Central memory CD4-positive, alpha-beta T cell (primary cell): ENCODE measurements around the gene ACE.
"Not testable (repeated sequence)": the region's sequence is repeated elsewhere in the genome, so short reads cannot be mapped to it uniquely, and the experiment has no call there.

Experiments used
- DNase-seq: peaks from one replicate; pipeline ENCODE4 v3.0.0; 2022

The ACE gene

DNA sequence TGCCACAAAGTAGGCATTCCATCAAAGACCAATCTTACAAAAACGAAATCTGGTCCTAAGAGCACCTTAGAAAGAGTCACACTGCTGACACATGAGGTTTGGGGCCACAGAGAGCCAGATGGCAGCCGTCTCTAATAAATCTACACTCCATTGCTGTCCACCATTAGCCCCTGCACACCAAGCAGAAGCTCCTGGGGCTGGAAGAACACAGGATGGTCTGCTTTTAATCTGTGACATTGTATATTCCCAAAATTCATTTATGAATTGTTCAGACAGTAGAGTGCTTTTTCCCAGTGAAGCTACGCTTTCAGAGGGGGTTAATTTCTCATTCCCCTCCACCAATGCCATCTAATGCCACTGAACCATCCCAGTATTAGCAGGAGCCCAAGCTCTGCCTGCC is 32.4 kb upstream of the ACE start:
- no peak for DNase-seq

DNA sequence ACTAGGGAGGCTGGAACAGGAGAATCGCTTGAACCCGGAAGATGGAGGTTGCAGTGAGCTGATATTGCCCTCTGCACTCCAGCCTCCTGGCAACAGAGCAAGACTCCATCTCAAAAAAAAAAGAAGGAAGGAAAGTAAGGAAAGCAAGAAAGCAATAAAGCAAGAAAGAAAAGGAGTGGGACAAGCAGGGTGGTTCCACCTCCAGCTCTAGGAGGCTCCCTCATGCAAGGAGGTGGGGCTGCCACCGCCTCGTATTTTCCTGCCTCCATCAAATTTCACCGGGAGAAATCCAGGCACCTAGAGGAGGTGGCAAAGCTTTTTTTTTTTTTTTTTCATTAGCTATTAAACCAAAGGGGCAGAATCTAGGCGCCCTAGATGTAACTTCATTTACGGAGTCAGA is 31.8 kb upstream of the ACE start:
- no peak for DNase-seq

DNA sequence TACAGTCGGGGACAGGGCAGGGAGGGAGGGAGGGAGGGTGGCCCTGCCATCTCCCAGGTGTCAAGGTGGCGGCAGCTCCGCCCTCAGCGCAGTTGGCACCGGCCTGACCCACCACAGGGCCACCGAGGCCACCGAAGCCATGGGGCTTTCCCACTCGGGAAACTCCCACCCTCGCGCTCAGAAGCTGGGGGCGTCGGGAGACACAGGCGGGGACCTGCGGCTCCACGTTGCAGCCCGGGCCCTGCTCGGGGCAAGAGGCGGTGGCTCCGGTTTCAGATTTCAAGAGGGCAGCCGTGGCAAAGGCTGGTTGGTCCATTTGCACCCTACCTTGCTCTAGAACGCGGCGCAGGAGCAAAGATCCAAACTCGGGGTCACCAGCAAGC is 31.3 kb upstream of the ACE start:
- DNase-seq = peak; percentile 75

DNA sequence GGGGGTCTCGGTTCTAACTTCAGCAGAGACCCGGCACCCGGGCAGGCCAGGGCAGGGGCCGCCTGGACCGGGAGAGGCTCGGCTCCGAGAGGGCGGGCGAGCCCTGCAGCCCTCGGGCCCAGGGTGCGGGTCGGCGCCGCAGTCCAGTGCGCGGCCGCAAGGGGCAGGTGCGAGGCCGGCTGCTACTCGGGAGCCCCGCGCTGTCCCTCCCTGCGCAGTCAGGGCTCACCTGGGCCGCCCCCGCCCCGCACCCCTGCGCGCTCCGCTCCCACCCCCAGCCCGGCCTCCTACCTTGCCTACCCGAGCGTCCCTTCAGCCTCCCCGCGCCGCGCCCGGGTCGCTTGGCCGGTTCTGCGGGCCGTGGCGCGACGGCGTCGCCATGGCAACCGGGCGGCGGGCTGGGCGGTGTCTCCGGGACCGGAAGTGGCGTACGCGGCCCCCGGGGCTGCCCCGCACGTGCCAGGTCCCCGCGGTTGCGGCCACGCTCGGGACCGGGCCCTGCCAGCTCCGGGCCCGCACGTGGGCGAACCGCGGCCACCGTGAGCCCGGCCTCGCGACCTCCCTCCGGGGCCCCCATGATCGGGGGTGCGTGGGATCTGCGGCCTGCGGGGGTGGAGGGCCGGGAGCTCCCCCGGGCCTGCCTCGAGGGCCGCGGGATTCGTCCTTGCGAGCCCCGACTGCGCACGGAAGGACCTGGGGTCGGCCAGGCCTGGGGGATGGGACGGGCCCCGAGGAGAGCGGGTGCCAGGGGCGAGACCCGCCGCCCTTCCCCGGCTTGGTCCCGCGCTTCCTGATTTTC is 30.7 kb upstream of the ACE start, which contains the start of gene CYB561:
Gene CYB561, minus strand, starts transcription at position 353 of the 799 bp plus-strand sequence. CDS start 8,759 bp downstream, outside the sequence.
- peak; percentile 72 for DNase-seq

DNA sequence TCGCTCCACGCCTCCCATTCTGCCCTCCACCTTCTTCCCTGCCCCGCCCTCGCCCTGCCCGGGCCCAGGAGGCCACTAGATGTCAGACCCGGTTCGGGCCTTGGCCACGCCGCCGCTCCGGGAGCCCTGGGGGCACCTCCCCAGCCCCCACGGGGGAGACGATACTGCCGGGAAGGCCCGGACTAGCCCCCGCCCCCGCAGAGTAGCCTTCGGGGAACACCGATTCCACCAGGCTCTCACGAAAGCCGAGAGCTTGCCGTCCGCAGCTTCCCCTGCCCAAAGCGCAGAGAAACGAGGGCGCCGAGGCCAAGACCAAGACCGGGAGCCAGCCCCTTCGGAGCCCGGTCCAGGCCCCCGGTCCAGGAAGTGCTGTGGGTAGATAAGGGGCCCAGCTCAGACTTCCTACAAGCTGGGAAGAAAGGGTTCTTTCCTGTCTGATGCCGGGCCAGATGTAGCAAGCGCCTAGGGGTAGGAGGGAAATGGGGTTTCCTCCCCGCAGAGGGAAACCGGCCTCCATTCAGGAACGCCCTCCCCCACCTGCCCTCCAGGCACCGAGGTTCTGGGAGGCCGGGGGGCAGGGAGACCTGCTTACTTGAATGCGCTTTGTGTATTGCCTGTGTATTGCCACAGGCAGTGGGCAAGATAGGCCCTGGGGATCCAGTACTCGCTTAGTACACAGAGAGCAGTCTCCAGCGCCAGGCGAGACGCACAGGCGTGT is 29.9 kb upstream of the ACE start:
- DNase-seq = peak; percentile 56

DNA sequence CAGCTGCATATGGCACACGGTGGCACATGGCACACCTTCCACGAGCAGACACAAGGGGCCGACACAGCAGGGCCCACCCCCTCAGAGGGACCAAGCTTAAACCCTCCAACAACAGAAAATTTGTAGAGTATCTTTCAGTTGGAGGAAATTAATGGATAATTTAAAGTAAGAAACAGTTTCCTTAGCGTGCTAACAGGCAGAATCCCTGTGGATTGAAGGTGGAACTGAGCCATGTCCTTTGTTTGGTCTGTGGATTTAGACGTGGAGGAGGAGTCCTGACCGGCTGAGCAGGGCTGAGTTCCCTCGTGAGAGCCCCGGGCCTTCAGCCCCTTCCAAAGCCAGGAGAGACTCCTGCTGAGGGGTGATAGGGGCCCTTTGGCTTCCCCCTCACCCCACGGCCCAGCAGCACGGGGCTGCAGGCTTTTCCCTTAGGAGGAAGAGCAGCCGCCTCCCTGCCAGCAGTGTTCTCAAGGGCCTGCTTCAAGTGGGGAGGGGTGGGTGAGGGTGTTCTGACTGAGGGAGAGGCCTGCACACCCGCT is 29.3 kb upstream of the ACE start:
- no peak for DNase-seq

DNA sequence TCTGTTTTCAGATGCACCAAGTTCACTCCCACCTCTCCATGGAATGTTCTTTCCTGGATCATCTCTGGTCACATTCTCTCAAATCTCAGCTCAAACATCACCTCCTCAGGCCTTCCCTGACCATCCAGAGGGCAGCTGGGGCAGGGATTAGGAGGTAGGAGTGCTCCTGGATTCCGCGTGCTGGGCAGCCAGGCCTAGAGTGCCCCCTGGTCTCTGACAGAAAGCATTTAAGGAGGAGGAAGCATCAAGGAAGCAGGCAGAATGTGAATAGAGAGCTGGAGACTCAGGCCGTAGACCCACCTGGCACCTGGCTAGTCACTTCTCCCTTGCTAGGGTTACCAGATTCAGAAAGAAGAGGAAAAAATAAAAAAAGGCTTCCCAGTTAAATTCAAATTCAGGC is 28.2 kb upstream of the ACE start:
- no peak for DNase-seq

DNA sequence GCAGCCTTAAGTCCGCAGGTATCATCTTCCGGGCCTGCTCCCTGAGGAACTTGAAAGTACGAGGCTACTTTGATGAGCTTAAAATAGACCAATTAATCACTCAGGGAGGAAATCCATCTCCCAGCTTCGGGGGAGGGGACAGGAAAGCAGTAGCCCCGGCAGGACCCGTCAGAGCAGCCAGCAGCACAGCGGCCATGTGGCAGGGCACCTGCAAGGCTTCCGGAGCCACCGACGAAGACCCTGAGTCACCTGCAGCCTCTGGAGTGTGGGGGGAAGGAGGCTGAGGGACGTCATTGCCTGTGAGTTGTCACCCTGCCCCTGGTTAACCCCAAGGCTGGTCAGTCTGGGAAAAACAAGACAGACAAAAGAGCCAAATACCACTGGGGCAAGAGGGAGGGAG is 26.3 kb upstream of the ACE start:
- DNase-seq = no peak

DNA sequence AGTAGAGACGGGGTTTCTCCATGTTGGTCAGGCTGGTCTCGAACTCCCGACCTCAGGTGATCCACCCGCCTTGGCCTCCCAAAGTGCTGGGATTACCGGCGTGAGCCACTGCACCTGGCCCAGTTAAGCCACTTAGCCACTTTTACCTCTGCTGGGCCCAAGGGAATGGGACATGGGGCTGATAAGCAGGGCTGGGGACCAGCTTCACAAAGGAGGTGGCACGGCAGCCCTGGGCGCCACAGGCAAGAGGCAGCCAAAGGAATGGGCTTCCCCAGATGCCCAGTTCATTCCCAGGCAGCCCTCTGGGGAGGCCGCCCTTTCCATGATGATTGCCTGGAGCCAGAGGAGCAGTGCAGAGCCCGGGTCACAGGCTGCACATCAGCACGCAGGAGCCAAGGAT is 25.7 kb upstream of the ACE start:
- no peak for DNase-seq

DNA sequence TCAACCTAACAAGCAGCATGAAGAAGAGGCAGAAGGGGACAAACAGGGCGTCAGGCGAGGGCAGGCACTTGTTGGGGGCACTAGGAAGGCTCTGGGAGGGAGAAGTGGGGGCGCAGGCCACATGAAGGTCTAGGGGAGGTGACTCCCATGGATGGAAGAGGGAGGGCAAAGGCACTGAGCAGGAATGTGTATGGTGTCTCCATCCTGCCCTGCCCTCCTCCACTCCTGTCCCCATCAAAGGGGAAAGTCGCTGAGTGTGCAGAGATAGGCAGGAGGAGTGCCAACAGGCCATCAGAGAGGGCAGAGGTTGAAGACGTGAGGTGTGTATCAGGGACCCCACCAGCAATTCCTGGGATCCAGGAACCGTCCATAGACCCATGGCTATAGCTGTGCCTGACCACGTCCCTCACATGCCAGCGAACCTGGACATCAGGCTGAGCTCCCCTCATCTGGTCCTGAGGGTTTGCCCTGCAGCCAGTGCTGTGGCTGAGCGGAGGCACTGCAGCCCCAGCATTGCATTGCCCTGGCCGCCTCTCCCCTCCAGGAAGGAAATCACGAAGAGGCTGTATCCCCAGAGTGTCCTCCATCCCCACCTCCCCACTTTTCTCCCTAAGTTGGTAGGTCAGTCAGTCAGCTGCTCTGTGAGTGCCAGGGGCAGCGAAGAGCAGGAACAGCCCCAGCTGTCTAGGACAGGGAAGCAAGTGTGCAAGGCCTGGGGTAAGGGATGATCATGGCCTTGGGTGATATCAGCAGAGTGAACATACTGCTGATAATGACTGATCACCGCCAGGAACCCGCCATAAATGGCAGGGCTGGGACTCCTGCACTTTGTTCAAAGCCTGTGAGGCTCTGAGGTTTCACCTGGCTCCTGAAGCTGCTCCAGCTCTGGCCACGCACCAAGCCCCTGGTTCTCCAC is 24.6 kb upstream of the ACE start:
- no peak for DNase-seq

DNA sequence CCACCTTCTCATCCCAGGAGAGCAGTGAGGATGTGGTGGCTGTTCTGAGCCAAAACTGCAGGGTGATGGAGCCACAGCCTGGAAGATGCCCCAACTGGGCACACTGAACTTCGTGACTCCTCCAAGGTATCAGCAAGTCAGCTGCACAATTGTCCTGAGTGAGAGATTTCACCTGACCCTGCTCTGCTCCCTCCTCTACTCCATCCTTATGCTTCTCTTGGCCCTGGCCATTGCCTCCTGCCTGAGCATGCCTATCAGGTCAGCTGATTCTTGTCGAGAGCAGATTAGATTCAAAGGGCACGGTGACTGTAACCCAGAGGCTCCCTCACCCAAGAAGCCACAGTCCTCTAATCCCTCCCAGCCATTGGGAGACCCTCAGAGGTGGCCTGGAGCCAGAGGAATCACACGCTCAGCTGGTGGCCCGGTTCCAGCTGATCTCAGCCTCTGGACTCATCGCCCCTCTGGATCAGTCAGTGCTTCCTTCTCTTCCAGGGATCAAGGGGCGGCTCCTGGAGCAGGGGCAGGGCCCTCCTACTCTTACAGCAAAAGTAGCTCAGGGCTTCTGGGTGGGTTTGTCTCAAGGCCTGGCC is 23.8 kb upstream of the ACE start:
- DNase-seq = no peak

DNA sequence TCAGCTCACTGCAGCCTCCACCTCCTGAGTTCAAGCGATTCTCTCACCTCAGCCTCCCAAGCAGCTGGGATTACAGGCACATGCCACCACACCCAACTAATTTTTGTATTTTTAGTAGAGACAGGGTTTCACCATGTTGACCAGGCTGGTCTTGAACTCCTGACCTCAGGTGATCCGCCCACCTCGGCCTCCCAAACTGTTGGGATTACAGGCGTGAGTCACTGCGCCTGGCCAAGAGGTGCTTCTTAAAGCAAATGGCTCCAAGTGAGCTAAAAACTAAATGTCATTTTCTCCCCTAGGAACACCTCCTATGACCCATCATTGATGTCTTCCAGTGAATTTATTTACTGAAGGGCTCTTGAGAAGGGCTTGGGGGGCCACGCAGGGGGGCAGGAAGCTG is 22.5 kb upstream of the ACE start:
- not testable (repeated sequence) for DNase-seq

DNA sequence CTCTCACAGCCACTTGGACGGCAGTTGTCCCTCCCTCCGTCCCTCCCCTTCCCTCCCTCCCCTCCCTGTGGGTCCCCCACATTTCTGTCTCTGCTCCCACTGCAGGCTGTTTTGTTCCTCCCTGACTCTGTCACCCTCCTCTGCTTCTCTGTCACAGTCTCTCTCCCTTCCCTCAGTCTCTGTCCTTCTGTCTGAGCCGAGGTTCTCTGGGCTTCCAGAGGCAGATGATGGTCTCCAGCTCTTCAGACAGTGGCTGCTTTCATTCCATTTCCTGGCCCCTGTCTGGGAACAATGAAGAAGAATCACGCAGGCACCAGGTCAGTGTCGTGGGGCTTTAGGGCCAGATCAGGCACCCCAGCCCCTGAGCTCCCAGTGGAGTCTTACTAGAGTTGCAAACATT is 21.9 kb upstream of the ACE start:
- DNase-seq = no peak

DNA sequence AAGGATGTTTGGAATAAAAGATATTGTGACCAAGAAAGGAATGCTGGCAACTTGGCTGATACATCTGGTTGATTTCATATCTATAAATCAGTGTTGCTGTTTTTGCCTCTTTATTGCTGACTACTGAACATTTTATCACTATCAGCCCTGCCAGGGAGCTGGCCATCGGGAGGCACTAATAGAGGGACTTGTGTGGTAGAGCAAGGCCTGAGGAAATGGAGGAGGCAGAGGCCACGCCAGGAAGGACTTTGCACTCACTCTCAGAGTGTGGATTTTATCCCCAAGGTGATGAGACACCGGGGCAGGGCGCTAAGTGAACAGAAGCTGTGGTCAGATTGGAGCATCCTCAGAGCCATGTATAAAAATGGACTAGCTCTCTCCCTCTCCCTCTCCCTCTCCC is 21.4 kb upstream of the ACE start:
- DNase-seq = no peak

DNA sequence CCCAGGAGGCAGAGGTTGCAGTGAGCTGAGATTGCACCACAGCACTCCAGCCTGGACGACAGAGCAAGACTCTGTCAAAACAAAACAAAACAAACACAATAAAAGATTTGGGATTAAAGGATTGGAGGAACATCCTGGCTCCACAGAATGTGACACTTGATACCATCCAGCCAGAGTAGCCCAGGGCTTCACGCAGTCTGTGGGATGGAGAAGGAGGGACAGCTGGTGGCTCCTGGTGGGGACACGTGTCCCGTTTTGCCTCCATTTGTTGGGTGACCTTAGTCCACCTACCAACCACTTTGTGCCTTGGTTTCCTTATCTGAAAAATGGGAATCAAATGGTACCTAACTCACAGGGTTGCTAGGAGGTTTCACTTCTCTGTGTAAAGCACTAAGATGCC is 18.4 kb upstream of the ACE start:
- no peak for DNase-seq

DNA sequence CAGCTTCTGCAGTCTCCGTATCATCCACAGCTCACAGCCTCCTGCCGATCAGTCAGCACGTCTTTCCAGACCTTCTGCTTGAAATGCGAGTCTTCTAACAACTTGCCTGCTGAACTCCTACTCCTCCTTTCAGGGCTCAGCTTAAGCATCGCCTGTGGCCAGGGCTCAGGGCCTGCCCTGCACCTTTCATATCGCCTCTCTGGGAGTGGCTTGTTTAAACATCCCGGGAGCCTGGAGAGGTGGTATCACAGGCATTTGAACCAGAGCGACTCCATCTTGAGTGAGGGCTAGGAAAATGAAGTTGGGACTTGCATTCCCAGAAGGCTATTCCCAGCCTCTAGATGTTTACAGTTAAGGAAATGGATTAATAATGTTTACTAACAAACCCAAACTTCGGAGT is 16.8 kb upstream of the ACE start:
- DNase-seq = no peak

DNA sequence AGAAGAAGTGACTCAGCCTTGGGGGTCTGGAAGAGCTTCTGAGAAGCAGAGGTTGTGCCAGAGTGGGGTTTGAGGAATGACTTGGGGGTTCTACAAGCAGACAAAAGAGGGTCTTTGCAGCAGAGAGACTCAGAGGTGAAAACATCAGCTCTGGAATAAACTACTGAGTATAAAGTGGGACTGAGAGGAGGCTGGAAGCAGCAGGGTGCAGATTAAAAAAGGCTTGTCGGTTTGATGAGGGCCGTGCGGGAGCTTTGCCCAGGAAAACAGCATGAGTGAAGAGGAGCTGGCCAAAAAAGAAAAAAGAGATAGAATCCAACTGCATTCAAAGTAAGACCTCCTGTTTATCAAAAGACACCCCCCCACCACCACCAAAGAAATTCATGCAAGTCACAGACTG is 13.1 kb upstream of the ACE start:
- DNase-seq = no peak

DNA sequence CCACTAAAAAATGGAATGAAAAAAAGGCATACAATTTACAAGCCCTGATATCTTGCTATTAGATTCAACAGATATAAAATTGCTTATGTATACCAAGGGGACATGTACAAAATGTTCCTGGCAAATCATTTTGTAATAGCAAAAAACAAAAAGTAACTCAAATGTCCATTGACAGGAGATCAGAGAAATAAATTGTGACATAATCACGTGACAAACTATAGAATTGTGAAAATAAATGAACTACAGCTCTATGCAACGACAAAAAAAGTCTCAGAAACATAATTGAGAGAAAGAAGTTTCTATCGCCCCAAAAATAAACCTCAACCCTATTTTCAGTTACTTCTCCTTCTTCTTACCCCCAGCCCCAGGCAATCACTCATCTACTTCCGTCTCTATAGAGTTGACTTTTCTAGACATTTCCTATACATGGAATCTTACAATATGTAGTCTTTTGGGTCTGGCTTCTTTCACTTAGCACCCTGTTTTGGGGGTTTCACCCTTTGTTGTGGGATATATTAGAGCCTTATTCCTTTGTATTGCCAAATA is 12.1 kb upstream of the ACE start:
- DNase-seq = no peak

DNA sequence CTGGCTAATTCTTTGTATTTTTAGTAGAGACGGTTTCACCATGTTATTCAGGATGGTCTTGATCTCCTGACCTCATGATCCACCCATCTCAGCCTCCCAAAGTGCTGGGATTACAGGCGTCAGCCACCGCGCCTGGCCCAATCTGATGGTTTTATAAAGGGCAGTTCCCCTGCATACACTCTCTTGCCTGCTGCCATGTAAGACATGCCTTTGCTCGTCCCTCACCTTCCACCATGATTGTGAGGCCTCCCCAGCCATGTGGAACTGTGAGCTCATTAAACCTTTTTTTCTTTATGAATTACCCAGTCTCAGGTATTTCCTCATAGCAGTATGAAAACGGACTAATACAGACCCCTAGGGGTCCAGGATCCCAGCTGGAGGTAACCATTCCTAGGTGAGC is 8.8 kb upstream of the ACE start:
- DNase-seq = not testable (repeated sequence)

DNA sequence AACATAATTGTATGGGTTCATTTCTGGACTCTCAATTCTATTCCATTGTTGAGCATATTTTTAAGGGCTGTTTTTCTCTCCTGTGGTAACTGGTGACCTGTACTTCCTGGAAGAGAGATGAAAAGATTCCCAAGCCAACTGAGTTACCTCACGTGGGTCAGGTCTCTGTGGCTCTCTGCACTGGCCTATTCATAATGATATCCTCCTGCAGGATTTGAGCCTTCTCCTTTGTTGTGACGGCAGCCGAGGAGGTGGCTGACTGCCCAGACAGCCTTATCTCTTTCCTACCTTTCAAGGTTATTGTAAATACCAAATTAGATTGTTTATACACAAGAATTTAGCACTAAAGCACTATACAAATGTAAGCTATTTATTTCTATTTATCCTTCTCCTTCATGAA is 2.7 kb upstream of the ACE start:
- no peak for DNase-seq

DNA sequence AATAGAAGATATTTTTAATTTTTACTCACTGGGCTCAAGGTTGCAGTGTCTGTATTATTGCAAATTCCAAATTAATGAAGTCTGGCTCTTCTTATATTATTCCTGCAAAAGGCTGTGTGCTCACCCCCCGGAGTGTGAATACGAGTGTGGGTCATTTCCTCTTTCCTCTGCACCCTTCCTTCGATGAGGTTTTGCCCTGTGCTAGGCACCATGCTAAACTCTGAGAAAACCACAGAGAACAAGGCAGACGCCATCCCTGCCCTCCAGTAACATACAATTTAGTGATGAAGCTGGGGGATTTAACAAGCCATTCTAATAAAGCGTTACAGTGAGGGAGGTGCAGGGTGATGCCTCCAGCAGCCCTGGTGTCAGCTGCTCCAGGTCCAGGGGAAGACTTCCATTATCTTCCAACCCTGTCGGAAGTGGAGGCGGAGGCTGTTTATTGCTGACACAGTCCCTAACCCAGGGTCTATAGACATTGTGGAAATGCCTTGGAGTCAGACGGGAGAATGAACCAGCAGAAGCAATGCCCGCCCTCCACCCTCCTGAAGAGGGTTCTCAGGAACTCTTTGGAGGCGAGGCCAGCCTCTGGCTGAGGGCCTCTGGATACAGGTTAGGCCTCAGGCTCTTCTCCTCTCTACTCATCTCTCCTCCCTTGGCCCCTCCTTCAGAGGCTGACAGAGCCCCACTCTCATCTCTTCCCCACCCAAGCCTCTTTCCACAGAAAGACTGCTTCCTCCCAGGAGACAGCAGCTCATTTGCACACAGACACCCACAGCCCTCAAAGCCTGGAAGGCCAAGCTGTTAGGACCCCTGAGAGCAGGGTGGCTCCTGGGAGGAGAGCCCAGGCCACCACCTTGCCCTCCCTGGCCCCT is 2.0 kb upstream of the ACE start:
- no peak for DNase-seq
